Measurements from ENCODE around the gene GART. TPM values are rescaled to one million over a fixed set of nuclear protein-coding genes. Genes with fewer than 3 reads are reported as not detected.

Gene GART
- 100 to 1,000 TPM in 2 of 4 donors, 10 to 100 TPM in 2; 38.7 to 147 (median 88.7) TPM for total RNA-seq

GRCh38 chr21:33541756-33542639, at the start of gene GART:
Gene GART (minus strand): TSS chr21:33542117. CDS start chr21:33539315, 2,802 bp downstream.
- no peaks in the 10 kb centered on the region for H3K9me3 ChIP-seq
- peaks cover 16 to 48% (median 19%) of the 10 kb centered on the region in 3 donors for H3K4me1 ChIP-seq
- 0 to 1% methylated on average over 9 to 30 of the region's 56 CpGs for WGBS, 2 donors
- TF ChIP-seq POLR2A (IDR thresholded peaks at IDR 0.05): peak in 2 of 4 donors; percentile 74 to 80
- no peak for TF ChIP-seq CTCF (IDR thresholded peaks at IDR 0.05)
- H3K27ac ChIP-seq: peak within 1 kb of the TSS; percentile 99 to 100 (median 99)
- peak; percentile 67 for DNase-seq
- H3K36me3 ChIP-seq: peaks cover 0 to 34% (median 24%) of the 10 kb centered on the region in 3 donors
- H3K27me3 ChIP-seq: no peaks in the 10 kb centered on the region
- intact Hi-C loops (cut with DNase I): no loop called here
- H3K4me3 ChIP-seq: peak within 1 kb of the TSS; percentile 74 to 90 (median 80)

- Histone ChIP-seq H3K36me3 (peaks cover 0 to 13% (median 0%) of the 10 kb centered on the region in 3 donors), H3K27ac (peak within 1 kb of the TSS; percentile 90 to 95 (median 92))
- 0% methylated on average over 1 to 11 of the region's 78 CpGs for WGBS, 2 donors
Measured at GRCh38 chr21:33588485-33589335, 46.8 kb upstream of the GART start, which contains the start of gene DONSON. Gene DONSON (minus strand): TSS chr21:33588684. CDS start chr21:33588641, 43 bp downstream.

GRCh38 chr21:33587792-33588484, 46.0 kb upstream of the GART start:
- Histone ChIP-seq H3K4me3 (peak overlapping the region; percentile 67 to 88 (median 84)), H3K9me3 (no peaks in the 10 kb centered on the region), H3K4me1 (peaks cover 0 to 20% (median 0%) of the 10 kb centered on the region in 3 donors), H3K27me3 (no peaks in the 10 kb centered on the region), H3K27ac (peak overlapping the region; percentile 90 to 95 (median 92)), H3K36me3 (peaks cover 0 to 6% (median 0%) of the 10 kb centered on the region in 3 donors)
- intact Hi-C loops (cut with DNase I): no loop called here
- no peak for DNase-seq
- WGBS, 2 donors: 0 to 3% methylated on average over 14 to 17 of the region's 57 CpGs
- no peak for TF ChIP-seq CTCF (IDR thresholded peaks at IDR 0.05)
- no peak for TF ChIP-seq POLR2A (IDR thresholded peaks at IDR 0.05)

More at GRCh38 chr21:33588485-33589335, 46.8 kb upstream of the GART start, which contains the start of gene DONSON:
- TF ChIP-seq POLR2A (IDR thresholded peaks at IDR 0.05) (peak in 3 of 4 donors; percentile 13 to 74 (median 62)), CTCF (IDR thresholded peaks at IDR 0.05) (peak in 2 of 6 experiments; percentile 17 to 41)
- peaks cover 0 to 20% (median 0%) of the 10 kb centered on the region in 3 donors for H3K4me1 ChIP-seq
- H3K4me3 ChIP-seq: peak within 1 kb of the TSS; percentile 67 to 88 (median 84)
- DNase-seq: peak; percentile 17
- no peaks in the 10 kb centered on the region for H3K9me3 ChIP-seq
- intact Hi-C loops (cut with DNase I): no loop called here
- H3K27me3 ChIP-seq: no peaks in the 10 kb centered on the region

- WGBS, 2 donors: 67 to 77% methylated on average over 6 of the region's 6 CpGs
- Histone ChIP-seq H3K27me3 (no peaks in the 10 kb centered on the region), H3K9me3 (no peaks in the 10 kb centered on the region), H3K36me3 (peaks cover 0 to 6% (median 0%) of the 10 kb centered on the region in 3 donors), H3K4me3 (no peak overlapping the region), H3K4me1 (peaks cover 0 to 20% (median 0%) of the 10 kb centered on the region in 3 donors), H3K27ac (no peak overlapping the region)
- intact Hi-C loops (cut with DNase I): no loop called here
- no peak for DNase-seq
- TF ChIP-seq CTCF (IDR thresholded peaks at IDR 0.05) (no peak), POLR2A (IDR thresholded peaks at IDR 0.05) (no peak)
Measured at GRCh38 chr21:33586927-33587326, 45.0 kb upstream of the GART start.

Data from esophagus squamous epithelium (tissue), 5 donors.